Spinal cord (tissue), 10 donors: Measurements from ENCODE around the gene CASZ1. TPM values are rescaled to one million over a fixed set of nuclear protein-coding genes. Genes with fewer than 3 reads are reported as not detected.

Experiments used
- DNase-seq, 6 donors: peaks; one replicate each; pipeline versions ENCODE4 v3.0.0 to v3.0.0-alpha.2; 2013 to 2015; ENCODE audit warnings: low spot score in 6 of 6, low read depth in 4 of 6
- H3K27ac ChIP-seq: one replicate; pipeline ENCODE4 v1.5.1; 2013; ENCODE audit warnings: low read depth, low read length, control low read depth
- H3K27me3 ChIP-seq: one replicate; pipeline ENCODE4 v1.6.1; 2013; ENCODE audit warnings: low read length; ENCODE audit not compliant: control insufficient read depth, insufficient read depth
- H3K36me3 ChIP-seq: one replicate; pipeline ENCODE4 v1.6.1; 2013; ENCODE audit warnings: low read length; ENCODE audit not compliant: control insufficient read depth, insufficient read depth
- H3K4me1 ChIP-seq: one replicate; pipeline ENCODE4 v1.6.1; 2013; ENCODE audit warnings: low read length; ENCODE audit not compliant: control insufficient read depth, insufficient read depth
- H3K4me3 ChIP-seq: one replicate; pipeline ENCODE4 v1.5.1; 2013; ENCODE audit warnings: low read depth, low read length, control low read depth
- H3K9me3 ChIP-seq: one replicate; pipeline ENCODE4 v1.6.1; 2013; ENCODE audit warnings: low read length; ENCODE audit not compliant: control insufficient read depth, insufficient read depth
- WGBS: methylation state at CpG from one replicate; pipeline ENCODE4 v1.1.5; 2013; ENCODE audit warnings: missing lambda C conversion rate; ENCODE audit not compliant: insufficient coverage; 5-methylcytosine and 5-hydroxymethylcytosine counted together
- polyA plus RNA-seq, 2 donors: library from polyadenylated mRNA; unstranded; fragments of 120-200 nt; gene quantifications; one replicate each; pipeline ENCODE4 v1.2.1, GENCODE V29; 2013; ENCODE audit not compliant: insufficient read length in 2 of 2
- total RNA-seq, 2 donors: library from RNA; depleted of rRNA in 1 of 2; stranded (reverse); fragments of 120-200 nt in 1 of 2; fragments of >200 nt in 1 of 2; gene quantifications; one replicate each; pipeline versions ENCODE4 v1.2.3 to v1.2.4, GENCODE V29; 2013 to 2014
- donor health status: healthy.

The CASZ1 gene
- total and polyA plus RNA-seq, 4 donors: 6.0 to 18.7 (median 11.3) TPM

DNA sequence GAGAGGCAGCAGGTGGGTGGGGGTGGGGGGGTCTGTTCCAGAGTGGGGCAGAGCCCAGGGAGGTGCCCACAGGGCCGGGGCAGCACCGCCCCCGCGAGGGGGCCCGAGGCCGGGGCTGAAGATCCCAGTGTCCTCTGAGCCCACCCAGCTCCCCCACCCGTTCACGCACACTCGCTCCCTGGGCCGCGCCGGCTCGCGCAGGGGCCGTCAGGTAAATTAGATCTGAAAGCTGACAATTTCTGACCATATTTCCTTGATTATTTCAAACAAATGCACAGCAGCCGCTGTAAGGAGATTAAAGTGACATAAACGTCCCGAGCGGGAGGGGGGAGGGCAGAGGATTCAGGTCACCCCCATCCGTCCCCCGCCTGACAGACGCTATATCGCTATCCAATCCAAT lies 118.0 kb downstream of the CASZ1 start:
- Histone ChIP-seq H3K36me3 (peaks cover 5% of the 10 kb centered on the region), H3K27ac (no peak overlapping the region), H3K27me3 (peaks cover 6% of the 10 kb centered on the region), H3K4me3 (no peak overlapping the region), H3K4me1 (peaks cover 84% of the 10 kb centered on the region), H3K9me3 (no peaks in the 10 kb centered on the region)
- 67% methylated on average over 16 of the region's 23 CpGs for WGBS
- DNase-seq: no peak

DNA sequence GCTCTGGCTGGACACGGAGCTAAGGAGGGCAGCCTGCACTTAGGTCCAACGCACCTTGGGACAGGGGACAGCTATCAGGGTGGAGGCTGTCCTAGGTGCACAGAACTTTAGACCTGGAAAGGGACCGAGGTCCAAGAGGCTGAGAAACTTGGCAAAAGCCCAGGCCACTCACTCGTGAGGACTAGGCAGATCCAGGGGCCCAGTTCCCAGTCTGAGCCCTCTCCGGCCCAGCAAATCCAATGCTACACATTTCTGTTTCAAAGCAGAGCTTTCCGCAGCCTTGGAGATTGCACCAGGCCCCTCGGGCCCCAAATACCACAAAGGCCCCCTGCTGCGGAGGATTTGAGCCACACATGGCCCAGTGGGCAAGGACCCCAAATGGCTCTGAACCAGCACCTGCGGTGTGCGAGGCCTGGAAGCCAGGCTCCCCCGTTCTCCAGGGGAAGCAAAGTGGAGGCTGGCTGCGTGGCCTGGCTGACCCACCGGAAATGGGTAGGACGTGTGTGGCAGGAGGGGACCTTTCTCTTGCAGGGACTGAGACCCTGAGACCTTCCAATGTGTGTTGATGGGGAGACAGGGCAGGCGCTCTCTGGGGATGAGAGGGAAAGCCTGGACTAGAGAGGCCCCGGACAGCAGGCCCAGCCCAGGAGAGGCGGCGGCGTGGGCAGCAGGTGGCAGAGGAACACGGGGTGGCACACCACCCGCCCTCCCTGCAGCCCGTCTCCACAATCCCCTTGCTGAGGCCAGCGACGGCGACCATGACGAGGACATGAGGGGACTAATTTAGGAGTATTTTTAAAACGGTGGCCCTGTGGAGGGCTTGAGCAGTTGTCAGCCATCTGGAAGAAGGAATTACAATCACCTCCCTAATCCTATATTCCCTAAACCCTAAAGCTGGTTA lies 118.7 kb downstream of the CASZ1 start:
- Histone ChIP-seq H3K4me3 (no peak overlapping the region), H3K36me3 (peaks cover 5% of the 10 kb centered on the region), H3K9me3 (no peaks in the 10 kb centered on the region), H3K4me1 (peaks cover 89% of the 10 kb centered on the region), H3K27me3 (peaks cover 10% of the 10 kb centered on the region), H3K27ac (no peak overlapping the region)
- WGBS: 68% methylated on average over 19 of the region's 27 CpGs
- peak in 1 of 6 donors; percentile 43 for DNase-seq

DNA sequence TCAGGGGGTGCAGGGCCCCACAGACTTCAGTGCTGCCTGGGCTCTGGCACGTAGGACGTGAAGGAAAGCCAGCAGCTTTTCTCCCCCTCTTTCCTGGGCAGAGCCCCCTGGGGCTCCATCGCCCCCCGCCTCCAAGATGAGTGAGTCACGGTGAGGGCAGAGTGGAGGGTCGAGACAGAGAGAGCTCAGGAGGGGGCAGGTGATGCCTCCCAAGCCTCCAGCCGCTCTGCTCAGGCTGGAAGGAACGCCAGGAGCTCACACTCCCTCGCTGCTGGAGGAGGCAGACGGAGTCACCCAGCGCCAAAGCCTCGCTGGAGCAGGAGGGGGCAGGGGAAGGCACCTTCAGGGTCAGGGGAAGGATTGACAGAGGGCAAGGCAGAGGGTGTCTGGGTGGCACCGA lies 119.5 kb downstream of the CASZ1 start:
- Histone ChIP-seq H3K4me1 (peaks cover 85% of the 10 kb centered on the region), H3K36me3 (peaks cover 5% of the 10 kb centered on the region), H3K27ac (no peak overlapping the region), H3K27me3 (peaks cover 15% of the 10 kb centered on the region), H3K9me3 (no peaks in the 10 kb centered on the region), H3K4me3 (no peak overlapping the region)
- whole genome bisulfite sequencing: 67% methylated on average over 9 of the region's 13 CpGs
- DNase-seq: no peak

DNA sequence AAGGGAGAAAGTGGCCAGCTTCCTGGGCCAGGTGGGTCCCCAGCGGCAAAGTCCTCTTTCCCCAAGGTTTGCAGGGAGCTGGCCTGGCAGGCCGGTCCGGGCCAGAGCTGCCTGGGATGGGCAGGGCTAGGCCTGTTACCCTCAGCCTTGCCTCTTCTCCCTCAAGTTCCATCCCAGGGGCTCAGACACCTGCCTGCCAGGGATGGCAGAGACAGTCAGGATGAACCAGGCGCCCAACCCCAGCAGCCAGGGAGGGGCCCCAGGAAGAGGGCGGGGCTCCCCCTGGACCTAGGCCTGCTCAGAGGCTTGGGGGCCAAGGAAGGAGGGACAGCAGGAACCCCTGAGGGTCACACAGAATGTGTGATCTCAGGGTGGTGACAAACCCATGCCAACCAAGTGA lies 120.6 kb downstream of the CASZ1 start:
- H3K4me1 ChIP-seq: peaks cover 89% of the 10 kb centered on the region
- H3K27me3 ChIP-seq: peaks cover 26% of the 10 kb centered on the region
- DNase-seq: no peak
- H3K4me3 ChIP-seq: no peak overlapping the region
- peaks cover 5% of the 10 kb centered on the region for H3K36me3 ChIP-seq
- no peaks in the 10 kb centered on the region for H3K9me3 ChIP-seq
- WGBS: 90% methylated on average over 5 of the region's 5 CpGs
- no peak overlapping the region for H3K27ac ChIP-seq

DNA sequence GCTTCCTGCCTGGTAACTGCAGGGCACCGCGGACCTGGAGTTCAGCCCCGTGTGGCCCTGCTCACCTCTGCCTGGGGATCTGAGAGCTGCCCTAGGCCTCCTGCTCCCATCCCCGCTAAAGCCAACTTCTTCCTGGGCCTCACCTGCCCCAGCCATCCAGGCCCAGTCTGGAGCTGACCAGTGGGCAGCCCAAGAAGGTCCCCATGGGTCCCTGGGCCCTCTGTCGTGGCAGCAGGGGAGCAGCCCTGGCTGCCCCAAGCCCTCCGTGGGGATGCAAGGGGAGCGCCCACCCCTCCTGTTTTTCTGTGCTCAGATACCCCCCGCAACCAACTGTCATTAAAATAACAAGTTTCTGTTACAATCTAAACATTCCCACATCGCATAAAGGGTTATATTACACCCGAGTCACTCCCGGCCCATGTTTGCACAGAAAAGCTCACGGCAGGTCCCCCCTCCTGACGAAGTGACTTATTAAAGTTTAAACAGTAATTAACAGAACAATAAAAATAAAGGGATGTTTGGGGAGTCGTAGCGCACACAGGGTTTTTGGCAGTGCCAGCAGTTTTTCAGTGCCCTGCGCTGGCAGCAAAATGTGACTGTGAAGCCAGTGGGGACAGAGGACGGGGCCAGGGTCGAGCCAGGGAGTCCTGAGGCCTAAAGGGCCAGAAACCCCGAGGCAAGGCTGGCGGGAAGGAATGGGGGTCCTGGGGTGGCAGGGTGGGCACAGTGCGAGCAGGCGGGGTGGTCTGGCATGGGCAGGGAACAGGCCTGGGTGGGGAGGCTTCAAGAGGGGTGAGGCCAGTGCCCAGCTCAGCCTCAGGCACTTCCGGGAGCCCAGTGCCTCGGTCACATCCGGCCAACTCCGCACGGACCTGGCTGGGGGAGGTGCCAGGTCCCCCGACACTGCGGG lies 121.5 kb downstream of the CASZ1 start:
- Histone ChIP-seq H3K4me1 (peaks cover 93% of the 10 kb centered on the region), H3K27me3 (peaks cover 32% of the 10 kb centered on the region), H3K27ac (no peak overlapping the region)

DNA sequence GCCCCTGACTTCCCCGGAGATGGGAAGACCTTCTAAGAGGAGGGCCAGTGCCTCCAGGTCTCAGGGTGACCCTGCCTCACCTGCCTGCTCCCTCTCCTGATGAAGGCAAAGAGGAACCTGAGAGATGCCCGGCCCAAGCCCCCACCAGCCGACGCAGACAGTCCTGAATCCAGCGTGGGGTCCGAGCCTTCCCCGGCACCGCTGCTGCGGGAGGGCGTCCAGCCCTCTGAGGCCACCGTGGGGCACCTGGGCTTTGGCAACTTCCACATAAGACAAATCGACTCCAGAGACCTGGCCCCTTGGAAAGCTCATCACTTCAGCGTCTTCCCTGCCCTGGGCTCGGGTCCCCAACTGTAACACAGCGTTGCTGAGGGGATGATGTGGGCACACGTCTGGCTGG lies 122.2 kb downstream of the CASZ1 start:
- DNase-seq: no peak
- Histone ChIP-seq H3K4me1 (peaks cover 92% of the 10 kb centered on the region), H3K27ac (no peak overlapping the region)

More for the DNA sequence above, 121.5 kb downstream of the CASZ1 start:
- 56% methylated on average over 24 of the region's 29 CpGs for WGBS
- H3K36me3 ChIP-seq: peaks cover 5% of the 10 kb centered on the region
- H3K9me3 ChIP-seq: no peaks in the 10 kb centered on the region
- DNase-seq: peak in 1 of 6 donors; percentile 91
- no peak overlapping the region for H3K4me3 ChIP-seq

DNA sequence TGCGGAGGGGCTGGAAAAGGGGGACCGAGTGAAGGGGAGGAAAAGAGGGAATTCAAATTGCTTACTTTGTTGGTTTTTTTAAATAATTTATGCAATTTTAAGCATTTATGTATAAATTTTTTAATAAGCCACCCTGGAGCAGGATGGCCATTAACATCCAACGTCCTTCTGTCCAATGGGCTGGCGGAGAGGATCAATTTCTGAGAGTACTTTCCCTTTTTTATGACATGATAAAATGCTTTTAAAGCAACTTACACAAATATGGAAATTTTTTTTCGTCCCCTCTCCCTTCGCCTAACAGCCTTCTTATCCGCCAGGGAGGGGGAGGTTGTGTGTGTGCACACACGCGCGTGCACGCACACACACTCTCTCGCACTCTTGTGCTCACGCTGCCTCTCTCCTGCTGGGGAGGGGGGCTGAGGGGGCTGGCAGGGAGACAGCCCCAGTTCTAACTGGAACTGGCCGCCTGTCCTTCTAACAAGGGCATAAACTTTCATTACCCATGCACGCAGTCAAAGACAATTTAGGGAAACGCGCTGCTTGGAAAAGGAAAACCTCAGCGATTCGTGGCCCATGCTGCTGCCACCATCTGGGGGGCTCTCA lies 123.2 kb downstream of the CASZ1 start:
- WGBS: 54% methylated on average over 8 of the region's 19 CpGs
- Histone ChIP-seq H3K36me3 (peaks cover 5% of the 10 kb centered on the region), H3K9me3 (no peaks in the 10 kb centered on the region), H3K27ac (no peak overlapping the region), H3K4me1 (peaks cover 92% of the 10 kb centered on the region), H3K27me3 (peaks cover 33% of the 10 kb centered on the region), H3K4me3 (no peak overlapping the region)
- DNase-seq: peak in 1 of 6 donors; percentile 60

More for the DNA sequence above, 122.2 kb downstream of the CASZ1 start:
- Histone ChIP-seq H3K4me3 (no peak overlapping the region), H3K27me3 (peaks cover 30% of the 10 kb centered on the region), H3K36me3 (peaks cover 5% of the 10 kb centered on the region), H3K9me3 (no peaks in the 10 kb centered on the region)
- 77% methylated on average over 16 of the region's 16 CpGs for WGBS

DNA sequence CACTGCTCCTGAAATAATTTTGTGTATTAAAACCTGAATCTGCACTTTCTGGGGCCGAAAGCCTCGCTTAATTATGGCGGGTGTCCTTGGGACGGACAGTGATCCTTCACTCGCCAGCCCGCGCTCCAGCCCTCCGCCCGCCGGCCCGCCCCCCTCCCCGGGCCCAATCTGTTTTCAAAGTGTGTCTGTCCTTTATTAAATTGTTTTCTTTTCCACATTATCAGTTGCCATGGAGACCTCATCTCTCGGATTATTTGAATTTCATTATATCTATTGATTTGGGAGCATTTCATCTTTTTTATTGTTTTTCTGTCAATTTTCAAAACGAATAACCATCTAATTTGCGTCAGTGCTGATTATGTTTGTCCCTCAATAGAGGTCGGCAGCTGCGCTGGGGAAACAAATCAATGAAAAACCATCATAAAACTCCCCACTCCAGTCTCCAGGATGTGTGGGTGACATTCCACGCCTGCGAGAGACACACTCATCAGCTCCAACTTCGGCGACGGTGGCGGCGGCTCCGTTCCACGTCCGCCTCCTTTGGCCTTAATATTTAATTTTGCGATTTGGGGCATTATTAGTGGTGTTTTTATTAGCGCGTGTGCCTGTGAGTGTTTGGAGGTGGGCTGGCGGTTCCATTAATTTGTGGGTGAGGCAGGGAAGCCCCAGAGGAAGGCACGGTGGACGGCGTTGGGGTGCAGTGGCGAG lies 123.9 kb downstream of the CASZ1 start:
- peaks cover 92% of the 10 kb centered on the region for H3K4me1 ChIP-seq
- peak in 1 of 6 donors; percentile 90 for DNase-seq
- 66% methylated on average over 20 of the region's 35 CpGs for WGBS

More for the DNA sequence above, 123.9 kb downstream of the CASZ1 start:
- no peak overlapping the region for H3K27ac ChIP-seq
- peaks cover 7% of the 10 kb centered on the region for H3K36me3 ChIP-seq
- no peaks in the 10 kb centered on the region for H3K9me3 ChIP-seq
- H3K27me3 ChIP-seq: peaks cover 33% of the 10 kb centered on the region
- H3K4me3 ChIP-seq: no peak overlapping the region
